ENCODE measurements around the gene C16orf95. TPM values are rescaled to one million over a fixed set of nuclear protein-coding genes. Genes with fewer than 3 reads are reported as not detected.

The C16orf95 gene
- total RNA-seq, 1 donor from 2014 or later = 10.9 TPM

DNA sequence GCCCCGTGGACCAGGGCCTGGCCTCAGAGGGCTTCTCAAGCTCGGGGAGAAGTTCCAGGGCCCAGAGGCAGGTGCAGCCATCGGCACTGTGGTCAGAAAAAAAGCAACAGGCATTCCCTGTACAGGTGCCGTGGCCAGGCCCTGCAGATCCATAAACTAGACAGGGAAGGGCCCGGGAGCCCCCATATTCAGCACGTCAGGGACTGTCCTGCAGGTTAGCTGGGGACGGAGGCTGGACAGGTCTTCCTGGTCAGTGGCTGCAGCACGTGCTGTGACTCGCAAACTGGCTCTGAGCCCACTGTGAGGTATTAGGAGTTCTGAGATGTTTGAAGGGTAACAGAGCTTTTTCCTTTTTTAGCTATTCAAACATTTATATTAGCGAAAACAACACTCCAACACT, 15.0 kb upstream of the C16orf95 start:
- no peak overlapping the region for H3K27ac Mint-ChIP-seq
- H3K9me3 Mint-ChIP-seq = no peaks in the 10 kb centered on the region
- peaks cover 25% of the 10 kb centered on the region for H3K36me3 Mint-ChIP-seq (ENCODE audit: low read depth)
- intact Hi-C loops (cut with micrococcal nuclease) = no loop called here
- H3K4me3 Mint-ChIP-seq = no peak overlapping the region
- no peak for DNase-seq
- H3K27me3 Mint-ChIP-seq = no peaks in the 10 kb centered on the region
- H3K4me1 Mint-ChIP-seq = peaks cover 3% of the 10 kb centered on the region

DNA sequence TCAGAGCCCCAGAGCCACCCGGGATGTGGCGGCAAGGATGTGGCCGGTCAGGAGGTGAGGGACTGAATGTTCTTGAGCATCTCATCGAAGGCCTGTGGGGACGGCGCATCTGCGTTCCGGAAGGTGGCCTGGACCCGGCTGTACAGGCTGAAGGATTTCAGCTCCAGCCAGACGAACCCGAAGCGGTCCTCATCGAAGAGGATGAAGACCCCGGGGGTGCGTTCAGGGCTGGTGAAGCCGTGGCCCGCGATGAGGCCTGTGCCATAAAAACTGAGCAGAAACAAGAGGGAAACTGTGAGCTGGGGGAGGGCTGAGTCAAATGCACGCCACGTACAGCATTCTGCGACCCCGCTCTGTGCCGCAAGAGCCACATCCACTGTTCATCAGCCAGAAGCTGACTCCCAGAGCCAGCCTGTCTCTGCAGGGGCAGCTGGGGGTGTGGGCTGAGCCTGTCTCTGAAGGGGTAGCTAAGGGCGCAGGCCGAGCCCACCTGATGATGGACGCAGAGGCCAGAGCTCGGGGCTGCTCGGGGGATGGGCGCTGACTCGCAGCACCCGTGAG, 14.1 kb upstream of the C16orf95 start:
- no peaks in the 10 kb centered on the region for H3K9me3 Mint-ChIP-seq
- no peak overlapping the region for H3K27ac Mint-ChIP-seq
- intact Hi-C loops (cut with micrococcal nuclease) = no loop called here

DNA sequence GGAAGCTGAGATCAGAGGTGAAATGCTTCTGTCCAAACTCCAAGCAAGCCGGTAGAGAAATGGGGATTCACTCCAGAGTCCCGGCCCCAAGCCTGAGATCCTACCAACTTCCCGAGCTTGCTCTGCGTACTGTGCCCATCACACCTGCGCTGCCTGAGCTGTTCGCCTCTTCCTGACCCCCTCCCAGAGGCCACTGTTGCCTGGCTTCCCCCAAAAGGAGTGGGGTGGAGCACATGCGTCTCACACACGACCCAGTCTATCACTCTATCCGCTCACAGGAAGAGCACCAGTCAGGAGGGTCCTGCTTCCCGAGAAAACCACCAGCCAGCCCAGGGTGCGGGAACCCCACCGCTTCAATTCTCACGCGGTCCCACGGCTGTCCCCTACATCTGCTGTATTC, 13.5 kb upstream of the C16orf95 start:
- Mint-ChIP-seq H3K27ac (no peak overlapping the region), H3K9me3 (no peaks in the 10 kb centered on the region), H3K4me1 (peaks cover 1% of the 10 kb centered on the region), H3K27me3 (no peaks in the 10 kb centered on the region), H3K36me3 (ENCODE audit: low read depth) (peaks cover 20% of the 10 kb centered on the region), H3K4me3 (no peak overlapping the region)
- DNase-seq = no peak
- intact Hi-C loops (cut with micrococcal nuclease) = no loop called here

More for the DNA sequence above, 14.1 kb upstream of the C16orf95 start:
- Mint-ChIP-seq H3K4me3 (no peak overlapping the region), H3K36me3 (ENCODE audit: low read depth) (peaks cover 24% of the 10 kb centered on the region), H3K27me3 (no peaks in the 10 kb centered on the region), H3K4me1 (no peaks in the 10 kb centered on the region)
- no peak for DNase-seq

DNA sequence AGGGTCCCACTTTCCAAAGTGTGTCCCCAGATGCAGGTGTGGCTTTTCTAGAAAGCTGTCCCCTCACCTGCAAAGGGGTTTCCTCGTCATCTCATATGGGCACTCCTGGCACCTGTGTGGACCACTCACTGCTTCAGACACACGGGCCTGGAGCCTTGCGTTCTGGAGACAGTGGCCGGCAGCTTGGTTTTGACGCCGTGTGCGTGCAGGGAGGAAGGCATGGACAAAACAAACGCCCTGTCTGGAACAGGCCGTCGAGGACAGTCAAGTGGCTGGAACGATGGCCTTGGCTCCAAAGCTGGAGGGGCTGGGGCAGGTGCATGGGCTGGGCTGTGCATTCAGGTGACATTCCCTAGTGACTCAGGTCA, 13.0 kb upstream of the C16orf95 start:
- Mint-ChIP-seq H3K36me3 (ENCODE audit: low read depth) (peaks cover 19% of the 10 kb centered on the region), H3K4me3 (no peak overlapping the region), H3K4me1 (peaks cover 1% of the 10 kb centered on the region), H3K27me3 (no peaks in the 10 kb centered on the region), H3K27ac (no peak overlapping the region), H3K9me3 (no peaks in the 10 kb centered on the region)
- intact Hi-C loops (cut with micrococcal nuclease) = no loop called here
- no peak for DNase-seq

DNA sequence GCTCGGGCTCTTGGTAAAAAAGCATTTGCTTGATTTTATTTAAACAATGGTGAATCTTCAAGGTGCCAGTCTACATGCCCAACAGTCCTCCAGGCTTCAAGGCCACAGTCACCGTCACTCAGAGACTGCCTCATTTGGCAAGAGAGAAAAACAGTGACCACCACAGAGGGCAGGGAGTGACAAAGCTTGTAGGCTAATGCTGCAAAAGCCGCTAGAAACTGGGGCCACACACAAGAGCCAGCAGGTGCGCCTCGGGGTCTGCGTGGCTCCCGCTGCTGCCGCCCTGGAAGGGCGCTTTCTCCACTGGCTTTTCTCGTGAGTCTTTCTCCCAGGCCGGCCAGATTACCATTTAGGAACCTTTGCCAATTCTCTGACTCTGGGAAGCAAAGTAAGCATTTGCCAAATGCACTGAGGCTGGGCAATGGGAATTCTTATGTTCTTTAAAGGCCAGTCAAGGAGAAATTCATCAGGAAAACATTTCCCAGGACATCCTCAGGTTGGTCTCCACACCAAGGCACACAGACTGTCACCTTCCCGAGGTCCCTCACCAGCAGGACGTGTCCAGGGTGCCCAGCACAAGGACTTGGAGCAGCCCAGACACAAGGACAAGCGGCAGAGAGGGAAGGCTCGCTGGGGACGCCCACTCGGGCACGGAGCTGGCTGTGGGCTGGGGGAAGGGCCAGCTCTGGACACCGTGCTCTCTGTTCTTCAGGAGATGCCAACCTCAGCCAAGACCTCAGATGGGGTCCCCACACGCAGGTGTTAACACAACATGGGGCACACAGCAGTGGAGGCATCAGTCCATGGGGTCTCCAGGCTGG, 12.5 kb upstream of the C16orf95 start:
- intact Hi-C loops (cut with micrococcal nuclease) = no loop called here

DNA sequence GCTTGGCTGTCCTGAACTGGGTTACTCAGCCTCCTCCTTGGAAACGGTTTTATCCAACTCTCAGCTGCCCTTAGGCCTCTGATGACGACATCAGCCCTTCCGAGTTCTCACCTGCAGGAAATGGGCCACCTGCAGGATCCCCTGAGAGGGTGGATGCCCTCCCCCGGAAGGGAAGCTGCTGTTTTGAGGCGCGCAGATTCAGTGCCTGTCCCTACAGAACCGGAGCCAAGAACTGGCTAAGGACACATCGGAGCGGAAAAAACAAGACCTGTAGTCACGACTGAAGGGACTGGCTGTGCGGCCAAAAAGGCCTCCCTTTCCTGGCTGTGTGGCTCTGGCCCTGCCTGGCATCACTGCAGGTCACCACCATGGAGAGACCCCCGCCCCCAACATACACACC, 11.7 kb upstream of the C16orf95 start:
- DNase-seq = no peak
- Mint-ChIP-seq H3K36me3 (ENCODE audit: low read depth) (peaks cover 14% of the 10 kb centered on the region), H3K4me3 (no peak overlapping the region), H3K27me3 (no peaks in the 10 kb centered on the region), H3K4me1 (peaks cover 4% of the 10 kb centered on the region), H3K27ac (no peak overlapping the region), H3K9me3 (no peaks in the 10 kb centered on the region)
- intact Hi-C loops (cut with micrococcal nuclease) = no loop called here

More for the DNA sequence above, 12.5 kb upstream of the C16orf95 start:
- Mint-ChIP-seq H3K9me3 (no peaks in the 10 kb centered on the region), H3K4me1 (peaks cover 1% of the 10 kb centered on the region), H3K27ac (peak overlapping the region; percentile 45), H3K27me3 (no peaks in the 10 kb centered on the region), H3K36me3 (ENCODE audit: low read depth) (peaks cover 17% of the 10 kb centered on the region), H3K4me3 (no peak overlapping the region)
- no peak for DNase-seq

DNA sequence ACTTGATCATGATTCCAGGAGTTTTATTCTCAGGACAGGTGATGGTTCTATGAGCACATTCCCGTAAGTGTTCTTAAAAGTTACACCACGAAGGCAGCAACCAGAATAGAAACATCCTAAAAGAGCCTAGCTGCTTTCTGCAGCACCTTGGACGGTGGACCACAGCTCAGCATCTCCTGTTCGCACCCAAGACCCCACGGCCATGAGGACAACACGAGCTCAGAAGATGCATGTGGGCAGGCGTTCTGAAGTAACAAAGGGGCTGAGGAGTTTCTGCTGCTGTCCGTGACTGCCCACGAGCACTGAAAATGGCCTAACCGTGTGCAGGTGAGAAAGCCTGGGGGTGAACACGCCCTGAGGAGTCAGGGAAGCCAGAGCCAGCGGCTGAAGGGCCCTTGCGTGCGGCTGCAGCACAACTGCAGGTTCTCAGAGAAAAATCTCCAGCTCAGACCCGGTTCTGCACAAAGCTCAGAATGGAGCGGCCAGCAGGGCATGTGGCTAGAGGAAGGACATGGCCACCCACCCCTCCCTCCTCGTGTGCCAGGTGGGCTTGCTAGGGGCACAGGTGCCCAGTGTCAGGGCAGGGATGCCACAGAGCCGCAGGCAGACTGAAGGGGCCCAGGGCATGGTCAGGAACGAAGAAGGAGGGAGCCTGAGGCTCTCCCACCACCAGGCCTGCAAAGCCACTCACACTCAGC, 10.8 kb upstream of the C16orf95 start:
- Mint-ChIP-seq H3K4me3 (no peak overlapping the region), H3K27me3 (no peaks in the 10 kb centered on the region), H3K27ac (no peak overlapping the region), H3K4me1 (peaks cover 4% of the 10 kb centered on the region), H3K36me3 (ENCODE audit: low read depth) (peaks cover 11% of the 10 kb centered on the region), H3K9me3 (no peaks in the 10 kb centered on the region)
- no peak for DNase-seq
- intact Hi-C loops (cut with micrococcal nuclease) = no loop called here

DNA sequence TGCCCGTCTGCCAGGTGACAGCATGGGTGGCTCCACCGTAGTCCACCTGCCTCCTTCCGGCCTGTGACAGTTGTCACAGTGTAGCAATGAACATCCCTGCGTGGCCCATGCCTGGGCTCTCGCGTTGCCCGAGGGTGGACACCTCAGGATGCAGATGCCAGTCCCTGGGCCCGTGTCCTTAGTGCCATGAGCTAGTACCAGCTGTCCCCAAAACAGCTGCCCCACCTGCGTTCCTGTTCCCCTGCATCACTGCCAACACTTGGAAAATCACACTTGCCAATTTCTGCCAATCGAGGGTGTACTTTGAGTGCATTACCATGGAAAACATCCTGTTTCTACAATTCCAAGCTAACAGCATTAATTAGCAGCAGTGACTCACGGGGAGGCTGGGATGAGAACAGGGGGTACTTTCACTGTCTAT, 9.0 kb upstream of the C16orf95 start:
- Mint-ChIP-seq H3K4me3 (no peak overlapping the region), H3K4me1 (peaks cover 4% of the 10 kb centered on the region), H3K27ac (no peak overlapping the region), H3K27me3 (no peaks in the 10 kb centered on the region), H3K9me3 (no peaks in the 10 kb centered on the region), H3K36me3 (ENCODE audit: low read depth) (peaks cover 11% of the 10 kb centered on the region)
- DNase-seq = no peak
- intact Hi-C loops (cut with micrococcal nuclease) = no loop called here

DNA sequence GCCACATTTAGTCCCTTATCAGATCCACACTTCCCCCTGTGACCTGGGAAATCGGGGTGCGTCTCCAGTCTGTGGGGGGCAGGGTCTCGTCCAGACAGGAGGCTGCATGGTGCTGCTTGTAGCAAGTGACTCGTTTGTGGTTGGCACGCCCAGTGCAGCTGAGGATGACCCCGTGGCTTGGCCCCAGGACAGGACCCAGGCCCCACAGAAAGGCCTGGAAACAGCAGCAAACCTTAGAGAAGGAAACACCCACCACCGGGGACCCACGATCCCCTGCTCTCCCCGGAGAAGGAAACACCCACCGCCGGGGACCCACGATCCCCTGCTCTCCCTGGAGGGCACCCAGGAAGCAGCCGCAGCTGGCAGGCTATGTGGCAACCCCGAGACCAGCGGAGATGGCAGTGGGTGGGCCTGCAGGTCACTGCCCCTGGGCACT, 8.2 kb upstream of the C16orf95 start:
- H3K36me3 Mint-ChIP-seq (ENCODE audit: low read depth) = peaks cover 5% of the 10 kb centered on the region
- no peak for DNase-seq
- no peaks in the 10 kb centered on the region for H3K27me3 Mint-ChIP-seq
- peaks cover 4% of the 10 kb centered on the region for H3K4me1 Mint-ChIP-seq
- H3K4me3 Mint-ChIP-seq = no peak overlapping the region
- H3K27ac Mint-ChIP-seq = no peak overlapping the region
- intact Hi-C loops (cut with micrococcal nuclease) = no loop called here
- no peaks in the 10 kb centered on the region for H3K9me3 Mint-ChIP-seq

DNA sequence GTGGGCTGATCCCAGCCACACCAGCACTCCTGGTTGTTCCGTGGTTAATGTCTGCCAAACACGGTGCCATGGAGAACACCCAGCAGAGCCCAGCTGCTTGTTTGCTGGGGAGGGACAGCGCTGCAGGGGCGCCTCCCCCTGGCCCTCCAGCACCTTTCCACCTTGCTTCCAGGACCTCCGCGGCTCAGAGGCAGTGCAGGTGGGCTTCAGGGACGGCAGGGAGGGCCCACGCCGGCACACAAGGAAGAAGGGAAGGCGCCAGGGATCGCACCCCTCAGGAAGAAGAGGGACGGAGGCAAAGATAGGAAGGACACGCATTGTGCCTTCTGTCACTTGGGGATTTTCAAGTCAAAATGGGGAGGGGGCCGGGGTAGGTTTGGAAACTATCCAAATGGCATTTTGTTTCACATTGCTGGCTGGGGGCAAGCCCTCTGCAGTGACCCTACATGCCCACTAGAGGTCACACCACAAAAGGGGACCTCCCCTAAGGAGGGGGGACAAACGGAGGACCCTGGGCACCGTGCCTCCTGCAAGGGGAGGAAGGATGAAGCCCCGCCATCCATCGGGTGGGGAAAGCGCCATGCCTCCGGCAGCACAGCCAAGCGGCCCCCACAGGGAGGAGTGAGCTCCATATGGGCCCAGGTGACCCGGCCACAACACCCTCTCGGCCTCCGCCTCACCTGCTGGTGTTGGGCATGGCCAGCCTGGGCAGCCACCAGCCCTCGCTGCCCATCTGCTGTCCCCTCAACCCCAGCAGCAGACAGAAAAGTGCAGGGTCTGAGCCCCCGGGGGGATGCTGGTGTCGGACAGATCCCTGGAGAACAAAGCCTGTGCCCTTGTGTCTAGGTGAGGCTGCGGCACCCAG, 7.5 kb upstream of the C16orf95 start:
- H3K27me3 Mint-ChIP-seq = no peaks in the 10 kb centered on the region
- H3K36me3 Mint-ChIP-seq (ENCODE audit: low read depth) = no peaks in the 10 kb centered on the region
- intact Hi-C loops (cut with micrococcal nuclease) = no loop called here
- no peak overlapping the region for H3K27ac Mint-ChIP-seq
- H3K4me1 Mint-ChIP-seq = peaks cover 4% of the 10 kb centered on the region
- peak; percentile 82 for DNase-seq
- H3K4me3 Mint-ChIP-seq = no peak overlapping the region
- H3K9me3 Mint-ChIP-seq = no peaks in the 10 kb centered on the region

DNA sequence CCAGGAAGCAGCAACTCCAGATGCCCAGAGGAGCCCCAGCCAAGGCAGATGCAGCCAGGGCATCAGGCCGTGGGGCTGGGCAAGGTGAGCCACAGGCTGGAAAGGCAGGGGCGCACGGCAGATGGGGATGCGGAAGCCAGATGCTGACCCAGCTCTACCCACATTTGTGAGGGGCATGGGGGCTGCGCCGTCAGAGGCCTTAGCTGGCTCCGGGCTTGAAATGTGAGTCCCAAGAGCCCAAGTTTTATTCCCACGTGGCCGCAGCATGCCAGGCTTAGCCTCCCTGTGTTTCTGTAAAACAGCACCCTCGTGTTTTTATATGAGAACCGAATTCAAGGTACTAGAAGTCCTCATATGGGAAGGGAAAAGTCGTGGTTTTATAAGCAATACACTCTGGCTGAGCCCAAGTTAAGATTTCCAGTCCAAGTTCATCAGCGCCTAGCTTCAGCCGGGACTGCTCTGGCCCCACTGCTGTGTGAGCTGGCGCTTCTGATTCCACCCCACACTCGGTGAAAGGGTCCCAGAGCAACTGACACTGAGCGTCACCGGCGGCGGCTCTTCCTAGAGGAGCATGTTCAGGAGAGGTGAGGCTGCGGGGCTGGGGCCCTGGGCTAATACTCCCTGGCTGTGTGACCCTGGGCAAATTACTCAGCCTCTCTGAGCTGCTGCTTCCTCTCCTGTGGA, 6.7 kb upstream of the C16orf95 start:
- intact Hi-C loops (cut with micrococcal nuclease) = no loop called here
- H3K4me1 Mint-ChIP-seq = peaks cover 7% of the 10 kb centered on the region
- H3K9me3 Mint-ChIP-seq = no peaks in the 10 kb centered on the region
- H3K4me3 Mint-ChIP-seq = no peak overlapping the region
- no peak for DNase-seq
- H3K36me3 Mint-ChIP-seq (ENCODE audit: low read depth) = no peaks in the 10 kb centered on the region
- no peaks in the 10 kb centered on the region for H3K27me3 Mint-ChIP-seq
- no peak overlapping the region for H3K27ac Mint-ChIP-seq

DNA sequence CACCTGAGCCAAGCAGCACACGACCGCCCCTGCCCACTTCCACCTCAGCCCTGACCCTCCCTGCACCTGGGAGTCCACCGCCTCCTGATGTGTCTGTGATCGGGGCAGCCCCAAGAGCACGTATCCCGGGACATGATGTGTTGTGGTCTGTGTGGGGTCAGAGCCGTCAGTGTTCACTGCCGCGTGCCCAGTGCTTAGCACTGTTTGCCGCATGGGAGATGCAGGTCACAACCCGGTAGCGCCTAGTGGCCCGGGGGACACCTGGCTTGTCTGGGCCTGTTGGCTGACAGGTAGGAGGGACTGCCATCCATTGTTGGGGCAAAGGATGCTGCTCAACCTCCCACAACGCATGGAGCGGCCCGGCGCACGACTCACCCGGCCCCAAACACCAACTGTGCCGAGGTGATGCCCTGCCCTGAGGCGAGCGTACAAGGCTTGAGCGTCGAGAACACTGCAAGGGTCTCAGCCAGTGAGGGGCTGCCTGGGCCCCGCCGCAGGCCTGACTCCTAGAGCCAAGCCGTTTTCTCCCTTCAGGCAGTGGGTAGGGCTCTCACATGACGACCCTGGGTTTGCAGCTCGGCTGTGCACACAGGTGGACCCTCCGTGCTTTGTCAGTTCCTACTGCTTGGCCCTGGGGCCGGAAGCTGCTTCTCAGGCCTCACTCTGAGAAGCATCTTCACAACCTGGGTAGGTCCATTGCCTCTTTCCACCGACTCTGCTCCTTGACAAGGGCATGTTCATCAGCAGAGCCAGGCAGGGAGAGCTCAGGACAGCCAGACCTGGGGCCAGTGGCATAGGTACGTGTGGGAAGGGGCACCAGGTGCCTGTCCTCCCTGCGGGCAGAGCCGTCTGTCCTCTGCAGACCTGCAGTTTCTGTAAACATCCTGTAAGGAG, 5.9 kb upstream of the C16orf95 start:
- intact Hi-C loops (cut with micrococcal nuclease) = no loop called here
- H3K27ac Mint-ChIP-seq = no peak overlapping the region

More for the DNA sequence above, 5.9 kb upstream of the C16orf95 start:
- no peaks in the 10 kb centered on the region for H3K27me3 Mint-ChIP-seq
- H3K4me1 Mint-ChIP-seq = peaks cover 15% of the 10 kb centered on the region
- no peak for DNase-seq
- H3K4me3 Mint-ChIP-seq = no peak overlapping the region
- H3K36me3 Mint-ChIP-seq (ENCODE audit: low read depth) = peaks cover 3% of the 10 kb centered on the region
- H3K9me3 Mint-ChIP-seq = no peaks in the 10 kb centered on the region
